ENCODE results near the gene SGSM2. TPM values are rescaled to one million over a fixed set of nuclear protein-coding genes. Genes with fewer than 3 reads are reported as not detected.
A peak's percentile ranks its signal among the peaks of the same experiment; 100 is the strongest.

Gene SGSM2
- total RNA-seq, 4 donors from 2014 or later: 42.6 to 97.1 (median 56.5) TPM

DNA sequence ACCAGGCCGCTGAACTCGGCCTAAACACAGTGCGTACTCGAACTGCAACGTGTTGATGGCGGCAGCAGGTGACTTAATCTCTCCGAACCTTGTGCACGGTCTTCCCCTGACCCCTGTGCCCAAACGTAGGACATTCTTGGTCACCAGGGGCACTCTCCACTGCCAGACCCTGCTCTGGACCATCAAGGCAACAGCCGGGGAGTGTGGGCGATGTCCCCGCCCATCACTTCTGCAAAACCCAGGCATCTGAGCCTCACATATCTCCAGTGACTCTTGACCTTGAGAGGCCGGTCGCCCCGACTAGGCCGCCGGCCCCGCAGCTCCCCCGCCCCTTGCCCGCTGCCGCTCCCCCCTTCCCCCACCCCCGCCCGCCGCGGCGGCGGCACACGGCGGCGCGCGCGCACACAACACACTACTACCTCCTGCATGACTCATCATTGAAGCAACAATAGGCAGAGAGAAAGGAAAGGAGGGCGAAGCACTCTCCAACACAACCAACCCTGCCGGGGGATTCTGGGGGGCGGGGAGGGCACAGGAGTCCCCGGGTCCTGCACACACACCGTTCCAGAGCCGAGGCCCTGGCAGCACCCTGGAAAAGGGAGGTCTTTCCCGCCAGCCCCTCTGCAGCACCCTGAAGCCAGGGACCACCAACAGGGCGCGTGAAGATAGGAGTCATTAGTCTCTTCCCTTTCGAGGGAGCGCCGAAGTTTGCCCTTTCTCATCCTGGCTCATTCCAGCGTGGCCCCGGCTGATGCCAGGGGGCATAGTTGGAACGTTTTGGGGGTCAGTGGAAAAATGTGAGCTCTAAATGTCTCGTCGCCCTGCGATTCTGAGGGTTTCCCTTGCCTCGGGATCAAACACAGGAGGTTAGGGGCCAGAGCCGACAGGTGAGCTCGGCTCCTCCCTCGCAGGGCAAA lies 61.6 kb downstream of the SGSM2 start:
- peak overlapping the region; percentile 94 for H3K4me3 ChIP-seq (ENCODE audit: low read depth, poor library complexity, severe bottlenecking)
- TF ChIP-seq, protein P1, sequence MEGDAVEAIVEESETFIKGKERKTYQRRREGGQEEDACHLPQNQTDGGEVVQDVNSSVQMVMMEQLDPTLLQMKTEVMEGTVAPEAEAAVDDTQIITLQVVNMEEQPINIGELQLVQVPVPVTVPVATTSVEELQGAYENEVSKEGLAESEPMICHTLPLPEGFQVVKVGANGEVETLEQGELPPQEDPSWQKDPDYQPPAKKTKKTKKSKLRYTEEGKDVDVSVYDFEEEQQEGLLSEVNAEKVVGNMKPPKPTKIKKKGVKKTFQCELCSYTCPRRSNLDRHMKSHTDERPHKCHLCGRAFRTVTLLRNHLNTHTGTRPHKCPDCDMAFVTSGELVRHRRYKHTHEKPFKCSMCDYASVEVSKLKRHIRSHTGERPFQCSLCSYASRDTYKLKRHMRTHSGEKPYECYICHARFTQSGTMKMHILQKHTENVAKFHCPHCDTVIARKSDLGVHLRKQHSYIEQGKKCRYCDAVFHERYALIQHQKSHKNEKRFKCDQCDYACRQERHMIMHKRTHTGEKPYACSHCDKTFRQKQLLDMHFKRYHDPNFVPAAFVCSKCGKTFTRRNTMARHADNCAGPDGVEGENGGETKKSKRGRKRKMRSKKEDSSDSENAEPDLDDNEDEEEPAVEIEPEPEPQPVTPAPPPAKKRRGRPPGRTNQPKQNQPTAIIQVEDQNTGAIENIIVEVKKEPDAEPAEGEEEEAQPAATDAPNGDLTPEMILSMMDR (IDR thresholded peaks at IDR 0.05): no peak
- TF ChIP-seq POLR2A (IDR thresholded peaks at IDR 0.05): no peak
- intact Hi-C loops (cut with DNase I; ENCODE audit: low total_unique reads): no loop called here
- no peak for DNase-seq (ENCODE audit: low spot score in 2 of 2)
- 14 to 24% methylated on average over 32 to 40 of the region's 55 CpGs for WGBS, 2 donors

DNA sequence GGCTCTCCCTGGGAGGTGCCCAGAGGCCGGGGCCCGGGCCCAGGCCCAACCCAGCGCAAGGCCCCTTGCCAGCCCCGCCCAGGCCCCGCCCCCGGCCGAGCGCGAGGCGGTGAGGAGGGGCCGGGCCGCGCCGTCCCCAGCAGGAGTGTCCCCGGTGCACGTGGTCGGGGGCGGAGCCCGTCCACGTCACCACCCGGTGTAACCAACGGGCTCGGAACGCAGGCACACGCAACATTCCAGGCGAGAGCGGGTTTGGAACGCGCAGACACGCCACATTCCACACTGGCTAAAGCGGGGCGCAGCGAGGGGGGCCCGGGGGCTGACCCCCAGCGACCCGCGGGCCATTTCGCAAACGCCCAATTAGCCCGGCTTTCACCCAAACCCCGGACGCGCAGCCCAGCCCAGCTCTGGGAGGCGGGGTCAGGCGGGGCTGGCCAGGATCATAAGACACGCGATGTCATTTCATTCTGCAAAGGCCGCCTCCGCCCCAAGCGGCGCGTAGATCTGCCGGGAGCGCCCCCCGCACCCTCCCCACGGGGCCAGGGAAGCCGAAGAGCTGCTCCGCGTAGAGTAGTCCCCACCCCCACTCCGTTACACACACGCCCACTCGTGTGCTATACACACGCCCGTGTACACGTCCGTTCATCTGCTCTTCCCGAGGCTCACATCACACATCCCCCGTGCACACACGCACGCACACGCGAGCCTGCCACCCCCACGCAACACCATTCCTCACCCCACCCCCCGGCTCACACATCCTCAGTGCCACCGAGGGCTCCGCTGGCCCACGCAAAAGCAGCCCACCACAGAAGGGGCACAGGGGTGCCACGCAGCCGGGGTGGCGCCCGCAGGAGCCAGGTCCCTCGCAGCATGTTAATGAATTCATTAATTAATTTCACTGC lies 62.5 kb downstream of the SGSM2 start:
- intact Hi-C loops (cut with DNase I; ENCODE audit: low total_unique reads): no loop called here
- H3K4me3 ChIP-seq (ENCODE audit: low read depth, poor library complexity, severe bottlenecking): peak overlapping the region; percentile 94
- DNase-seq (ENCODE audit: low spot score in 2 of 2): peak; percentile 93 to 99
- peak in 1 of 2 donors; percentile 40 for TF ChIP-seq POLR2A (IDR thresholded peaks at IDR 0.05)
- TF ChIP-seq, protein P1 (IDR thresholded peaks at IDR 0.05): no peak
- WGBS, 2 donors: 1% methylated on average over 37 to 51 of the region's 82 CpGs

DNA sequence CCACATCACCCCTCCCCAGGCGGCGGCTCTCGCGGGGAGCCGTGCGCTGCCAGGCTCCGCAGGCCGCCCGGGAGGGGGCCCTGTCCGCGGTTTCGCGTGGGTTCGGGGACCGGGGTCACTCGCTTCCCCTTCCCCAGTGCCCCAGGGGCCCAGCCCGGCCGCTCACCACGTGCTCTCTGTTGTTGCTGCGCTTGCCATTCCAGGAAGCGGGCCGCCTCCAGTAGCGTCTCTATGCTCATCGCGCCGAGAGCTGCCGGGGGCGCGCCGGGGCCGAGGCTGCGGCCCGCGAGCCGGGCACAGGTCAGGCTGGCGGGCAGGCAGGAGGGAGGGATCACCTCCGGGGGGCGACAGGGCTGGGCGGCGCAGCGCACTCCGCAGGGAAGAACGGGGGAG lies 63.2 kb downstream of the SGSM2 start:
- 1% methylated on average over 23 to 43 of the region's 43 CpGs for WGBS, 2 donors
- no peak for DNase-seq (ENCODE audit: low spot score in 2 of 2)
- TF ChIP-seq POLR2A (IDR thresholded peaks at IDR 0.05): no peak
- TF ChIP-seq, protein P1 (IDR thresholded peaks at IDR 0.05): no peak
- intact Hi-C loops (cut with DNase I; ENCODE audit: low total_unique reads): no loop called here
- H3K4me3 ChIP-seq (ENCODE audit: low read depth, poor library complexity, severe bottlenecking): peak overlapping the region; percentile 94

DNA sequence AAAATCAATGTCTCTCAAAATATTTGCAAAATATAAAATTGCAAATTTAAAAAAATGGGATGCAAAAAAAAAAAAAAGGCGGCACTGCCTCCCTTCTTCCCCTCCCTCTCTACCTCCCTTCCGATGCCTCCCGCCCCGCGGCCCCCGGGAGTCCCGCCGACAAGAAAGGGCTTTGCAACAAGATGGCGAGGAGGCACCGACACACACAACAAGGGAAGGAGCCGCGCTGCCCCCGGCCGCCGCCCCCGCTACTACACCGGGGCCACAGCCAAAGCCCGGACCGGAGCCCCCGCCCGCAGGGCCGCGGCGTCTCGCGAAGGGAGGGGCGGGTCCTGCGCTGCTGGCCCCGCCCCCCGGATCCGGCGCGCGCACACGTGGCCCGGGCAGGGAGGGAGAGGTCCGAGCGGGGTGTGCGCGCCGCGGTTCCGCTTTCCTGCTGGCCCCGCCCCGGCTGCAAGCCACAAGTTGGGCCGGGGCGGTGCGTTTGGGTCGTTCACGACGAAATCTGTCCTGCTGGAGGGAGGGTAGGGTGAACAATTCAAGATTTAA lies 63.6 kb downstream of the SGSM2 start, which contains the start of gene MNT:
Gene MNT (minus strand): TSS at position 184 of the 549 bp plus-strand sequence. CDS start 348 bp downstream, outside the sequence.
- intact Hi-C loops (cut with DNase I; ENCODE audit: low total_unique reads): no loop called here
- 0 to 1% methylated on average over 23 to 42 of the region's 51 CpGs for WGBS, 2 donors
- TF ChIP-seq POLR2A (IDR thresholded peaks at IDR 0.05): no peak
- TF ChIP-seq, protein P1 (IDR thresholded peaks at IDR 0.05): no peak
- peak within 1 kb of the TSS; percentile 94 for H3K4me3 ChIP-seq (ENCODE audit: low read depth, poor library complexity, severe bottlenecking)
- DNase-seq (ENCODE audit: low spot score in 2 of 2): peak; percentile 91 to 99

DNA sequence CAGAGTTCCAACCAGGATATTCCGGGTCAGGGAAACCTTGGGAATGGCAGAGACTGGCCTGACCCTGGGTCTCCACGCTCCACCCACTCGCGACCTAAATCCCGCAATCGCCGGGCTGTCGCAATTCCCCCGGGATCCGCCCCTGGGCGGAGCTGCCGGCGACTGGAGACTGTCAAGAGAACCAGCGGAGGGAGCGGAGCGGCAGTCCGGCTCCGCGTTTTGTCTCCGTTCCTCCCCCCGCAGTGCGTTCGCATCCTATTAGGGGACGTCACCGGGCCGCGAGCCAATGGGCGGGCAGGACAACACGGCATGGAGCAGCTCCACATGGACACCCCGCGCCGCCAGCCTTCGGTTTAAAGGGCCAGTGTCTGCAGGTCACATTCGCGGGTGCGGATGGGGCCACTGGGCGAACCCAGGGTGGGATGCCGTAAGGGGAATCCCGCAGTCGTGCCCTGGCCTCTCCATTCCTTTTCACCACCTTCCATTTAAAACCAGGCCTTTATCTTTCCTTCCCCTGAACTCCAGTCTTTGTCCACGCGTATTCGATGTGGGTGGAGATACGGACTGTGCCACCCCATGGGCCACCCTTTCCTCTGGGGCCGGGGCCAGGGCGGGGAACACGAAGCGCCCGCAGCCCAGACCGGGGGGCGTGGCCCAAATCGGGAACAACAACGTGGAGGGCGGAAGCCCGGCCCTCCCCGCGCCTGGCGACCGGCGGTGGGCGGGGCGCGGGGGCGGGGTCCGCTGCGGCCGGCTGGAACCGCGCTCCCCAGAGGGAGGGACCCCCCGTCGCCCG lies 64.3 kb downstream of the SGSM2 start:
- intact Hi-C loops (cut with DNase I; ENCODE audit: low total_unique reads): no loop called here
- no peak for TF ChIP-seq POLR2A (IDR thresholded peaks at IDR 0.05)
- TF ChIP-seq, protein P1 (IDR thresholded peaks at IDR 0.05): no peak
- peak; percentile 100 for DNase-seq (ENCODE audit: low spot score in 2 of 2)
- 0 to 1% methylated on average over 39 to 59 of the region's 72 CpGs for WGBS, 2 donors
- H3K4me3 ChIP-seq (ENCODE audit: low read depth, poor library complexity, severe bottlenecking): peak overlapping the region; percentile 13

All from lower leg skin (tissue), 4 donors.